KMS-11 (cell line): ENCODE measurements around the gene A1BG.
"Not testable (repeated sequence)": the region's sequence is repeated elsewhere in the genome, so short reads cannot be mapped to it uniquely, and the experiment has no call there.

Experiments used
- H2AFZ ChIP-seq: fragments of 200-600 bp; sonication (generic); 2 replicates; pipeline ENCODE4 v1.6.1; 2016; ENCODE audit warnings: antibody characterized with exemption, mixed run types, low read depth
- H3K27ac ChIP-seq: fragments of 200-600 bp; sonication (generic); 2 replicates; pipeline ENCODE4 v1.6.1; 2016; ENCODE audit warnings: mild to moderate bottlenecking, mixed run types
- H3K27me3 ChIP-seq: fragments of 200-600 bp; sonication (generic); 2 replicates; pipeline ENCODE4 v1.6.1; 2017; ENCODE audit warnings: mild to moderate bottlenecking, low read depth, mixed run types, moderate library complexity; ENCODE audit not compliant: insufficient read depth
- H3K36me3 ChIP-seq: fragments of 200-600 bp; sonication (generic); 2 replicates; pipeline ENCODE4 v1.6.1; 2017; ENCODE audit warnings: mild to moderate bottlenecking, mixed run types; ENCODE audit not compliant: insufficient read depth
- H3K4me1 ChIP-seq: fragments of 200-600 bp; sonication (generic); 2 replicates; pipeline ENCODE4 v1.6.1; 2016; ENCODE audit warnings: mild to moderate bottlenecking, low read depth, mixed run types; ENCODE audit not compliant: poor library complexity, severe bottlenecking
- H3K4me2 ChIP-seq: fragments of 200-600 bp; sonication (generic); 2 replicates; pipeline ENCODE4 v1.7.0; 2016; ENCODE audit warnings: mild to moderate bottlenecking, mixed run types
- H3K4me3 ChIP-seq: fragments of 200-600 bp; sonication (generic); IDR thresholded peaks from 2 replicates; pipeline ENCODE4 v1.6.1; 2017; ENCODE audit warnings: low read depth, low read length, mixed read lengths; ENCODE audit not compliant: insufficient read depth
- H3K79me2 ChIP-seq: fragments of 200-600 bp; sonication (generic); 2 replicates; pipeline ENCODE4 v1.6.1; 2016; ENCODE audit warnings: low read depth, mixed run types; ENCODE audit not compliant: insufficient read depth
- H3K9ac ChIP-seq: fragments of 200-600 bp; sonication (generic); 2 replicates; pipeline ENCODE4 v1.6.1; 2016; ENCODE audit warnings: mild to moderate bottlenecking, mixed run types
- H4K20me1 ChIP-seq: fragments of 200-600 bp; sonication (generic); 2 replicates; pipeline ENCODE4 v1.6.1; 2016; ENCODE audit warnings: mild to moderate bottlenecking, mixed run types; ENCODE audit not compliant: insufficient read depth
- CTCF ChIP-seq: fragments of 200-600 bp; sonication (generic); conservative IDR thresholded peaks from 2 replicates; pipeline ENCODE4 v1.6.1; 2017; ENCODE audit warnings: low read depth, mild to moderate bottlenecking, antibody characterized with exemption, low read length, moderate library complexity, mixed read lengths

The A1BG gene

GRCh38 chr19:58381460-58382212 lies 28.3 kb upstream of the A1BG start:
- H3K27ac ChIP-seq: peak overlapping the region; percentile 82
- H3K27me3 ChIP-seq: no peaks in the 10 kb centered on the region
- peaks cover 21% of the 10 kb centered on the region for H3K4me1 ChIP-seq
- TF ChIP-seq CTCF: no peak
- H3K36me3 ChIP-seq: no peaks in the 10 kb centered on the region
- no peaks in the 10 kb centered on the region for H4K20me1 ChIP-seq
- peaks cover 6% of the 10 kb centered on the region; the same call in 1 of the 2 replicates for H3K79me2 ChIP-seq
- no peak overlapping the region for H3K4me3 ChIP-seq
- H2AFZ ChIP-seq: peak overlapping the region; percentile 62; the same call in 1 of the 2 replicates
- peak overlapping the region; percentile 83 for H3K9ac ChIP-seq
- peak overlapping the region; percentile 99 for H3K4me2 ChIP-seq

- H3K36me3 ChIP-seq: no peaks in the 10 kb centered on the region
- TF ChIP-seq CTCF: no peak
- H2AFZ ChIP-seq: peak within 1 kb of the TSS; percentile 93
- peak within 1 kb of the TSS; percentile 83 for H3K9ac ChIP-seq
- H4K20me1 ChIP-seq: no peaks in the 10 kb centered on the region
- H3K27me3 ChIP-seq: no peaks in the 10 kb centered on the region
- peaks cover 19% of the 10 kb centered on the region for H3K4me1 ChIP-seq
- H3K4me2 ChIP-seq: peak within 1 kb of the TSS; percentile 100
- peak within 1 kb of the TSS; percentile 82 for H3K27ac ChIP-seq
- H3K4me3 ChIP-seq: peak within 1 kb of the TSS; percentile 22
- peaks cover 6% of the 10 kb centered on the region; the same call in 1 of the 2 replicates for H3K79me2 ChIP-seq
These were observed 27.6 kb upstream of the A1BG start, which contains the start of gene ZNF837 for GRCh38 chr19:58380662-58381459. ZNF837 (minus strand) TSS chr19:58381030; CDS start chr19:58369332, 11,698 bp downstream.

DNA sequence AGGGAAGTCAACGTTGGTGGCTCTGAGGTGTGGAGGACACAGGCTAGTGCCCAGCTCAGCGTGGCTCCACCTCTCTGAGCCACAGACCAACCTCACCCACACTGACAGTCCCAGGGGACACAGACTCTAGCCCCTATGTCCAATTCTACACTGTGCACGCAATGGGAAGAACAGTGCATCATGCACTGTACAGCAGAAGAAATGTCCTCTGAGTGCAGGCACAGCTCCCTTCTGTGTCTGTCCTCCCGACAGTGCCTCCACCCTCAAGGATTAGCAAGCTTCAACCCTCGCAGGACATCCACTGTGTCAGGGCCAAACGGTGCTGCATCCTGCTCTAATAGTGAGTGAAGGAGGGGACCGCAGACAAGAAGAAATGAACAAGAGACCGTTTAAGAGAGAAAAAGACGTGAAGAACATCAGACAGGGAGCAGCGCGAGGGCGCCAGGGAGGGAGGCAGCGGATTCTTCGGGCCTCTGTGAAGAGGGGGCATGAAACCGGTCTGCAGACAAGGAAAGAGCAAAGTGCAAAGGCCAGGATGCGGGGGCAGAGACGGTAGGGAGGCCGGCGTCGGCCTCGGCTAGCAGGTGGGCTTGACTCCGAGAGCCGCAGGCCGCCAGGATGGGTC lies 26.9 kb upstream of the A1BG start:
- TF ChIP-seq CTCF: no peak
- Histone ChIP-seq H3K4me1 (peaks cover 14% of the 10 kb centered on the region), H3K36me3 (no peaks in the 10 kb centered on the region), H3K9ac (peak overlapping the region; percentile 83; the same call in 1 of the 2 replicates), H2AFZ (peak overlapping the region; percentile 93), H3K79me2 (peaks cover 6% of the 10 kb centered on the region; the same call in 1 of the 2 replicates), H4K20me1 (no peaks in the 10 kb centered on the region), H3K4me3 (peak overlapping the region; percentile 22), H3K4me2 (peak overlapping the region; percentile 100), H3K27ac (peak overlapping the region; percentile 82), H3K27me3 (no peaks in the 10 kb centered on the region)

DNA sequence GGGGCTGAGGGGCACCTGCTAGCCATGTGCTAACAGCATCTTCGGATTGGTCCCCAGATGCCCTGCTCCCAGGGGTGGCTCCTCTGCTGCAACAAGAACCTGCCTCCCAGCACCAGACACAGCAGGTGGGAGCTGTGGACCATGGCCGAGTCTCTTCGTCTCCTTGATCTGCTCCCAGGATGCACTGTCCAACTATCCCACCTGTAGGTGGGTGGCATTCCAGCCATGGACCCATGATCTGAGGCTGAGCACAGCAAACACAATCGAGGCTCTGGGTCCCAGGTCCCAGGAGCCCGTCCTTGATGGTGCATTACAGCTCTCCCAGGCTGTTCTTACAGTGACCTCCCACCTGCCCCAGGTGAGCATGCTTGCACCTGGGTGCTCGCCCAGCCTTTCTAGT lies 26.0 kb upstream of the A1BG start:
- Histone ChIP-seq H4K20me1 (no peaks in the 10 kb centered on the region), H3K4me2 (peak overlapping the region; percentile 100; the same call in 1 of the 2 replicates), H3K36me3 (no peaks in the 10 kb centered on the region), H2AFZ (no peak overlapping the region), H3K4me3 (no peak overlapping the region), H3K79me2 (peaks cover 6% of the 10 kb centered on the region; the same call in 1 of the 2 replicates), H3K27me3 (no peaks in the 10 kb centered on the region), H3K4me1 (peaks cover 14% of the 10 kb centered on the region), H3K9ac (no peak overlapping the region), H3K27ac (no peak overlapping the region)
- no peak for TF ChIP-seq CTCF

GRCh38 chr19:58376724-58377123 lies 23.4 kb upstream of the A1BG start:
- not testable (repeated sequence) for H3K27me3 ChIP-seq

More at GRCh38 chr19:58376724-58377123, 23.4 kb upstream of the A1BG start:
- H3K79me2 ChIP-seq, H3K4me3 ChIP-seq, H3K4me2 ChIP-seq, H3K36me3 ChIP-seq, H3K9ac ChIP-seq, H4K20me1 ChIP-seq, H3K27ac ChIP-seq, H2AFZ ChIP-seq, H3K4me1 ChIP-seq: not testable (repeated sequence)
